HepG2 (cell line): ENCODE data around the gene PLLP. TPM values are rescaled to one million over a fixed set of nuclear protein-coding genes. Genes with fewer than 3 reads are reported as not detected.

ENCODE experiments used
- ESRRA ChIP-seq: sonication (generic); formaldehyde crosslinking; IDR thresholded peaks from 2 replicates; pipeline ENCODE4 v1.5.1; 2020; ENCODE audit warnings: mild to moderate bottlenecking, low read depth, missing genetic modification reagents
- FOXK2 ChIP-seq: fragments of 450-650 bp; IDR thresholded peaks from 2 replicates; pipeline ENCODE4 v1.6.1; 2016
- FUBP1 ChIP-seq: sonication (generic); formaldehyde crosslinking; IDR thresholded peaks from 2 replicates; pipeline ENCODE4 v1.5.1; 2020; ENCODE audit warnings: missing genetic modification reagents, mild to moderate bottlenecking, borderline replicate concordance
- HES4 ChIP-seq: sonication (generic); formaldehyde crosslinking; IDR thresholded peaks from 2 replicates; pipeline ENCODE4 v1.9.0; 2021; ENCODE audit warnings: mild to moderate bottlenecking, missing genetic modification reagents, borderline replicate concordance
- KDM6A ChIP-seq: IDR thresholded peaks from 2 replicates; pipeline ENCODE4 v1.6.1; 2016; ENCODE audit warnings: low read depth
- MED8 ChIP-seq: sonication (generic); formaldehyde crosslinking; IDR thresholded peaks from 2 replicates; pipeline ENCODE4 v1.8.1; 2023; ENCODE audit warnings: mild to moderate bottlenecking, missing genetic modification reagents; ENCODE audit not compliant: insufficient replicate concordance
- MTF2 ChIP-seq: sonication (generic); formaldehyde crosslinking; IDR thresholded peaks from 2 replicates; pipeline ENCODE4 v1.5.0; 2020; ENCODE audit warnings: missing genetic modification reagents, borderline replicate concordance
- MXD3 ChIP-seq: IDR thresholded peaks from 2 replicates; pipeline ENCODE4 v1.6.1; 2016; ENCODE audit warnings: mild to moderate bottlenecking, missing biosample characterization, missing genetic modification reagents
- PAF1 ChIP-seq: IDR thresholded peaks from 2 replicates; pipeline ENCODE4 v1.6.1; 2016; ENCODE audit warnings: missing genetic modification reagents, missing compliant biosample characterization
- RAD51 ChIP-seq: fragments of 450-650 bp; IDR thresholded peaks from 2 replicates; pipeline ENCODE4 v1.6.1; 2016; ENCODE audit warnings: borderline replicate concordance
- RARA ChIP-seq: IDR thresholded peaks from 2 replicates; pipeline ENCODE4 v1.6.1; 2016; ENCODE audit warnings: missing genetic modification reagents, missing compliant biosample characterization
- RBAK ChIP-seq: sonication (generic); formaldehyde crosslinking; IDR thresholded peaks from 2 replicates; pipeline ENCODE4 v1.5.1; 2020; ENCODE audit warnings: mild to moderate bottlenecking, missing genetic modification reagents
- REL ChIP-seq: sonication (generic); formaldehyde crosslinking; conservative IDR thresholded peaks from 2 replicates; pipeline ENCODE4 v1.8.0; 2022; ENCODE audit warnings: mild to moderate bottlenecking, missing genetic modification reagents, moderate library complexity
- RFX5 ChIP-seq: IDR thresholded peaks from 2 replicates; pipeline ENCODE4 v1.6.1; 2011; ENCODE audit warnings: low read depth, low read length, improper control_type of control experiment
- SMAD1 ChIP-seq: sonication (generic); formaldehyde crosslinking; IDR thresholded peaks from 2 replicates; pipeline ENCODE4 v1.4.0; 2020; ENCODE audit warnings: missing genetic modification reagents, low read depth, mild to moderate bottlenecking, borderline replicate concordance
- SP1 ChIP-seq, 2 experiments: fragments of 450-650 bp in 1 of 2; sonication (generic) in 1 of 2; formaldehyde crosslinking in 1 of 2; IDR thresholded peaks; 2 replicates each; pipeline versions ENCODE4 v1.4.0 to v1.6.1; 2016 to 2020; ENCODE audit warnings: missing genetic modification reagents in 1 of 2
- SP5 ChIP-seq: IDR thresholded peaks from 2 replicates; pipeline ENCODE4 v1.6.1; 2016; ENCODE audit warnings: low read depth, borderline replicate concordance
- SRSF4 ChIP-seq: fragments of 200-400 bp; formaldehyde crosslinking; IDR thresholded peaks from one replicate; pipeline ENCODE4 v1.6.1; 2018; ENCODE audit warnings: mild to moderate bottlenecking, low read depth, low read length, moderate library complexity; ENCODE audit not compliant: poor library complexity, severe bottlenecking
- STAT5B ChIP-seq: sonication (generic); formaldehyde crosslinking; IDR thresholded peaks from 2 replicates; pipeline ENCODE4 v1.4.0; 2020; ENCODE audit warnings: missing genetic modification reagents
- ZNF10 ChIP-seq: sonication (generic); formaldehyde crosslinking; IDR thresholded peaks from 2 replicates; pipeline ENCODE4 v1.4.0; 2020; ENCODE audit warnings: mild to moderate bottlenecking, low read depth, missing genetic modification reagents, borderline replicate concordance
- ZNF33A ChIP-seq: sonication (generic); formaldehyde crosslinking; IDR thresholded peaks from 2 replicates; pipeline ENCODE4 v1.5.1; 2020; ENCODE audit warnings: missing genetic modification reagents, mild to moderate bottlenecking, moderate library complexity, borderline replicate concordance
- ZNF550 ChIP-seq: sonication (generic); formaldehyde crosslinking; IDR thresholded peaks from 2 replicates; pipeline ENCODE4 v1.4.0; 2020; ENCODE audit warnings: mild to moderate bottlenecking, missing genetic modification reagents, borderline replicate concordance
- ZNF841 ChIP-seq: sonication (generic); formaldehyde crosslinking; IDR thresholded peaks from 2 replicates; pipeline ENCODE4 v1.8.1; 2023; ENCODE audit warnings: missing genetic modification reagents, borderline replicate concordance
- ZNF891 ChIP-seq: sonication (generic); formaldehyde crosslinking; IDR thresholded peaks from 2 replicates; pipeline ENCODE4 v1.5.0; 2020; ENCODE audit warnings: mild to moderate bottlenecking, missing genetic modification reagents
- polyA plus RNA-seq, 8 experiments: library from polyadenylated mRNA; depleted of rRNA in 3 of 8; stranded (reverse) in 7 of 8; unstranded in 1 of 8; fragments of >200 nt; fragmentation: Illumina TruSeq in 4 of 8; extraction: Trizol in 4 of 8; gene quantifications; 2 replicates each; pipeline versions ENCODE4 v1.2.1 to v1.2.3, GENCODE V29; 2011 to 2016; ENCODE audit warnings: low read depth in 4 of 8, missing spikeins in 1 of 8, mixed read lengths in 1 of 8; ENCODE audit not compliant: insufficient read depth in 1 of 8
- total RNA-seq, 5 experiments: library from RNA; depleted of rRNA; stranded (reverse); fragments of >200 nt; fragmentation: Illumina TruSeq; extraction: Trizol; gene quantifications; 2 replicates each; pipeline ENCODE4 v1.2.3, GENCODE V29; 2016; ENCODE audit warnings: low read depth in 1 of 5
- TF ChIP-seq, protein P1 (sequence below): sonication (generic); formaldehyde crosslinking; IDR thresholded peaks from 2 replicates; pipeline ENCODE4 v1.5.1; 2020; ENCODE audit warnings: missing genetic modification reagents, mild to moderate bottlenecking, borderline replicate concordance
- TF ChIP-seq, protein P2 (sequence below): IDR thresholded peaks from 2 replicates; pipeline ENCODE4 v1.6.1; 2016; ENCODE audit warnings: missing genetic modification reagents, missing compliant biosample characterization

PLLP gene
- total and polyA plus RNA-seq, 2 of the 13 experiments (the other 11 are each of a cell fraction or from before 2014, with no cell fraction given) = 60.6 to 127 TPM

GRCh38 chr16:57279780-57280638 lies 4.5 kb downstream of the PLLP start (continued):
- TF ChIP-seq RARA (CRISPR knock-in tag) (peak; percentile 91), MTF2 (CRISPR knock-in tag) (no peak), MXD3 (CRISPR knock-in tag) (peak; percentile 30; the same call in 1 of the 2 replicates), HES4 (CRISPR knock-in tag) (no peak), ESRRA (CRISPR knock-in tag) (peak; percentile 97), ZNF891 (CRISPR knock-in tag) (peak; percentile 68; the same call in 1 of the 2 replicates), PAF1 (CRISPR knock-in tag) (peak; percentile 88), ZNF10 (CRISPR knock-in tag) (no peak), RBAK (CRISPR knock-in tag) (0 out of 2 replicates have a peak, but pooled peaks have one; percentile 20), FUBP1 (peak; percentile 89; the same call in 1 of the 2 replicates), KDM6A (peak; percentile 97), RAD51 (no peak), SP5 (CRISPR knock-in tag) (peak; percentile 91), ZNF550 (CRISPR knock-in tag) (no peak; the same call in 1 of the 2 replicates), SP1 (IDR thresholded peaks at IDR 0.05) (no peak), SP1 (CRISPR knock-in tag; IDR thresholded peaks at IDR 0.05) (no peak; the same call in 1 of the 2 replicates), MED8 (peak; percentile 98), REL (CRISPR knock-in tag) (no peak), FOXK2 (0 out of 2 replicates have a peak, but pooled peaks have one; percentile 32), RFX5 (no peak), STAT5B (CRISPR knock-in tag) (0 out of 2 replicates have a peak, but pooled peaks have one; percentile 9), SRSF4 (no peak), ZNF33A (no peak), ZNF841 (CRISPR knock-in tag) (no peak), SMAD1 (CRISPR knock-in tag) (peak; percentile 87; the same call in 1 of the 2 replicates)
- TF ChIP-seq, protein P1, sequence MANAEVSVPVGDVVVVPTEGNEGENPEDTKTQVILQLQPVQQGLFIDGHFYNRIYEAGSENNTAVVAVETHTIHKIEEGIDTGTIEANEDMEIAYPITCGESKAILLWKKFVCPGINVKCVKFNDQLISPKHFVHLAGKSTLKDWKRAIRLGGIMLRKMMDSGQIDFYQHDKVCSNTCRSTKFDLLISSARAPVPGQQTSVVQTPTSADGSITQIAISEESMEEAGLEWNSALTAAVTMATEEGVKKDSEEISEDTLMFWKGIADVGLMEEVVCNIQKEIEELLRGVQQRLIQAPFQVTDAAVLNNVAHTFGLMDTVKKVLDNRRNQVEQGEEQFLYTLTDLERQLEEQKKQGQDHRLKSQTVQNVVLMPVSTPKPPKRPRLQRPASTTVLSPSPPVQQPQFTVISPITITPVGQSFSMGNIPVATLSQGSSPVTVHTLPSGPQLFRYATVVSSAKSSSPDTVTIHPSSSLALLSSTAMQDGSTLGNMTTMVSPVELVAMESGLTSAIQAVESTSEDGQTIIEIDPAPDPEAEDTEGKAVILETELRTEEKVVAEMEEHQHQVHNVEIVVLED = peak; percentile 66; the same call in 1 of the 2 replicates
- TF ChIP-seq, protein P2, sequence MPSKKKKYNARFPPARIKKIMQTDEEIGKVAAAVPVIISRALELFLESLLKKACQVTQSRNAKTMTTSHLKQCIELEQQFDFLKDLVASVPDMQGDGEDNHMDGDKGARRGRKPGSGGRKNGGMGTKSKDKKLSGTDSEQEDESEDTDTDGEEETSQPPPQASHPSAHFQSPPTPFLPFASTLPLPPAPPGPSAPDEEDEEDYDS (CRISPR knock-in tag) = peak; percentile 76
